NB4 (cell line): Measurements from ENCODE around the gene NLGN3.
A peak's percentile ranks its signal among the peaks of the same experiment; 100 is the strongest.

Source experiments
- DNase-seq: peaks from one replicate; pipeline ENCODE4 v3.0.0; 2010; ENCODE audit warnings: low read depth
- H3K4me3 ChIP-seq: one replicate; pipeline ENCODE4 v1.5.1; 2011; ENCODE audit warnings: mild to moderate bottlenecking, low read depth, low read length, moderate library complexity
- MYC ChIP-seq: IDR thresholded peaks from 2 replicates; pipeline ENCODE4 v1.6.1; 2011; ENCODE audit warnings: low read depth, low read length
- POLR2A ChIP-seq: IDR thresholded peaks from 2 replicates; pipeline ENCODE4 v1.6.1; 2011; ENCODE audit warnings: mild to moderate bottlenecking; ENCODE audit not compliant: insufficient read length; ENCODE audit errors: extremely low read depth
- TF ChIP-seq, protein P1 (sequence below): IDR thresholded peaks from 2 replicates; pipeline ENCODE4 v1.6.1; 2011; ENCODE audit warnings: low read depth, low read length
- TF ChIP-seq, protein P2 (sequence below): IDR thresholded peaks from one replicate; pipeline ENCODE4 v1.5.1; 2012; ENCODE audit warnings: low read depth, low read length

NLGN3 gene

DNA sequence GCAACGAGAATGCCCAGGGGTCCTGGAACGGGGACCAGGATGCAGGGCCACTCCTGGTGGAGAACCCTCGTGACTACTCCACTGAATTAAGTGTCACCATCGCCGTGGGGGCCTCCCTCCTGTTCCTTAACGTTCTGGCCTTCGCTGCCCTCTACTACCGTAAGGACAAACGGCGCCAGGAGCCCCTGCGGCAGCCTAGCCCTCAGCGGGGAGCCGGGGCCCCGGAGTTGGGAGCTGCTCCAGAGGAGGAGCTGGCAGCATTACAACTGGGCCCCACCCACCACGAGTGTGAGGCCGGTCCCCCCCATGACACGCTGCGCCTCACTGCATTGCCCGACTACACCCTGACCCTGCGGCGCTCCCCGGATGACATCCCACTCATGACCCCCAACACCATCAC, 24.9 kb downstream of the NLGN3 start:
- TF ChIP-seq, protein P1, sequence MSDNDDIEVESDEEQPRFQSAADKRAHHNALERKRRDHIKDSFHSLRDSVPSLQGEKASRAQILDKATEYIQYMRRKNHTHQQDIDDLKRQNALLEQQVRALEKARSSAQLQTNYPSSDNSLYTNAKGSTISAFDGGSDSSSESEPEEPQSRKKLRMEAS: no peak
- TF ChIP-seq, protein P2, sequence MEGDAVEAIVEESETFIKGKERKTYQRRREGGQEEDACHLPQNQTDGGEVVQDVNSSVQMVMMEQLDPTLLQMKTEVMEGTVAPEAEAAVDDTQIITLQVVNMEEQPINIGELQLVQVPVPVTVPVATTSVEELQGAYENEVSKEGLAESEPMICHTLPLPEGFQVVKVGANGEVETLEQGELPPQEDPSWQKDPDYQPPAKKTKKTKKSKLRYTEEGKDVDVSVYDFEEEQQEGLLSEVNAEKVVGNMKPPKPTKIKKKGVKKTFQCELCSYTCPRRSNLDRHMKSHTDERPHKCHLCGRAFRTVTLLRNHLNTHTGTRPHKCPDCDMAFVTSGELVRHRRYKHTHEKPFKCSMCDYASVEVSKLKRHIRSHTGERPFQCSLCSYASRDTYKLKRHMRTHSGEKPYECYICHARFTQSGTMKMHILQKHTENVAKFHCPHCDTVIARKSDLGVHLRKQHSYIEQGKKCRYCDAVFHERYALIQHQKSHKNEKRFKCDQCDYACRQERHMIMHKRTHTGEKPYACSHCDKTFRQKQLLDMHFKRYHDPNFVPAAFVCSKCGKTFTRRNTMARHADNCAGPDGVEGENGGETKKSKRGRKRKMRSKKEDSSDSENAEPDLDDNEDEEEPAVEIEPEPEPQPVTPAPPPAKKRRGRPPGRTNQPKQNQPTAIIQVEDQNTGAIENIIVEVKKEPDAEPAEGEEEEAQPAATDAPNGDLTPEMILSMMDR: no peak
- TF ChIP-seq MYC (no peak), POLR2A (no peak)
- no peak overlapping the region for H3K4me3 ChIP-seq
- DNase-seq: no peak

DNA sequence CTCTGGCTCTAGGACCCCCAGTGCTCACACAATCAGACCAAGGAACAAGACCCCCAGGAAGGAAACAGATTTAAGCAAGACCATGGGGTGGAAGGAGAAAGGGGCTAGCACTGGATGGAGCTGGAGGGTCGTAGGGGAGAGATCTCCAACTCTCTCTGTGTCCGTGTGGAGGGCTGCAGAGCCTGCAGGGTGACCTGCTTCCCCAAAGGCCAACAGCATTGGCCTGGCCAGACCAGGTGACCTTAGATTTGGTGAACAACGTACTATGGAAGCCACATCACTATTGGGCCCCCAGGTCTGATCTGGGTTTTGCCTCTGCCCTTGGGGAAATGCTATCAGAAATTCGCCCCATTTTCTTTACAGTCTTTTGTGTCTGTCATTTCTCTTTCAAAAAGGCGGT, 26.0 kb downstream of the NLGN3 start:
- peak; percentile 25 for DNase-seq
- TF ChIP-seq, protein P1: no peak
- TF ChIP-seq POLR2A: no peak
- no peak for TF ChIP-seq MYC
- TF ChIP-seq, protein P2: no peak
- H3K4me3 ChIP-seq: peak overlapping the region; percentile 7

DNA sequence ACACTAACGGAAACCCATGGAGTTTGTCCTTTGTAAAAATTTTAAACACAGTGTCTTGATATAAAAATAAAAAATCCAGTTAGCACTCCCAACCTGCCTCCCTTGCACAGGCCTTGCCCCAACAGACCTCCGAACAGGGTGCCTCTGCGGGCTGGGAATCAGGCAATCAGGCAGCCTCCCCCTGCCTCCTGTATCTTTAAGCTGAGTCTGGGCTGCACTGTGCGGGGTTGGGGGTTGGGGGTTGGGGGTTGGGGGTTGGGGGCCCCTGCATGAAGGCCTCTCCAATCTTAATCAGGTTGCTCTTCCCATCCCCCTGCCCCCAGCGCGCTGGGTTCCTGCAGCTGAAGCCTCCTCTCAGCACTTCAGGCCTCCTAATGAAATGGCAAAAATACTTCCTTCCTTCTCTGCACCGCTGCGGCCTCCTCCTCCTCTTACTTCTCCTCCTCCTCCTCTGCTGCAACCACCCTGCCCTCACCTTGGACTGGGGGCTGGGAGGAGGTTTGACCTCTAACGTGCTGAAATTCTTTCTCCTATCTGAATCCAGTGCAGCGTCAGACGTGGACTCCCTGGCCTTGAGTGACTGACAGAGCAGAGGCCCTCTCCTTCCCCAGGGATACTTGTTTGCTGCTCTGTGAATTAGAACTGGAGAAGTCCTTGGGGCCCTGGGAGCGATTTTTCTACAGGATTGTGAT, 26.6 kb downstream of the NLGN3 start:
- H3K4me3 ChIP-seq: peak overlapping the region; percentile 7
- peak; percentile 91 for DNase-seq
- TF ChIP-seq, protein P1: no peak
- TF ChIP-seq, protein P2: no peak
- TF ChIP-seq POLR2A: no peak
- TF ChIP-seq MYC: no peak

DNA sequence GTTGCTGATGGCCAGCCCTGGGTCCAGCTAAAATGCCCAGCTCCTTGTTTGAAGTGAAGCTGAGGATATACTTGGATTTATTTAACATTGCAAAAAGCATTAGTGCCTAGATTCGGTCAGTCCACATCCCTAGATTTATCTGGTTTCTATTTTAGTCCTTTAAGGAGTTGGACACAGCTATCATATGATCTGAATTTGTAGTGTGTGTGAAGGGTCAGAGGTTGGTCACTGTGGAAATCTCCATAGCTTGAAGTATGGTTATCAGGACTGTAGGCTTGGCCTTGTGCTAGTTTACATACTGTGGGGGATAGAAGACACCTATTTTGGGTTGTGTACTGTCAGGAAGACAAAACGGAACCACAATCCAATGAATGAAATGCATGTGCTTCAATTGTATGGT, 28.8 kb downstream of the NLGN3 start:
- no peak for DNase-seq
- TF ChIP-seq, protein P2: no peak
- TF ChIP-seq, protein P1: no peak
- TF ChIP-seq MYC (no peak), POLR2A (no peak)
- no peak overlapping the region for H3K4me3 ChIP-seq

DNA sequence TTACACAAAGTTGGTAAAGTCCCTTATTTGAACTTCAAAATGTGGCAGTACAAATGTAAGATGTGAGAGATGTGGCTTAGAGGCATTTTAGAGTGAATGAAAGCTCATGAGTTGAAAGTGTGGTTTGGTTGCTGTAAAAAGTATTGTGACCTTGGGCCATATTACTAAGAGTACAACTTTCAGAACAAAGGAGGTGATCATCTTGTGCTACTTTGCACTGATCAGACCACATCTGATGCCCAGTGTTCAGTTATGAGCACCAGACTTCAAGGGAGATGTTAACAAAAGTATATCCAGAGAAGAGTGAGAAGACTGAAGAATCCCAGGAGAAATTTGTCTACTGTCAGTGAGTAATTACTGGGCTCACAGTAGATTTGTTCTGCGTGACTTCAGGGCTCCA, 30.2 kb downstream of the NLGN3 start:
- DNase-seq: no peak
- H3K4me3 ChIP-seq: no peak overlapping the region
- TF ChIP-seq, protein P2: no peak

DNA sequence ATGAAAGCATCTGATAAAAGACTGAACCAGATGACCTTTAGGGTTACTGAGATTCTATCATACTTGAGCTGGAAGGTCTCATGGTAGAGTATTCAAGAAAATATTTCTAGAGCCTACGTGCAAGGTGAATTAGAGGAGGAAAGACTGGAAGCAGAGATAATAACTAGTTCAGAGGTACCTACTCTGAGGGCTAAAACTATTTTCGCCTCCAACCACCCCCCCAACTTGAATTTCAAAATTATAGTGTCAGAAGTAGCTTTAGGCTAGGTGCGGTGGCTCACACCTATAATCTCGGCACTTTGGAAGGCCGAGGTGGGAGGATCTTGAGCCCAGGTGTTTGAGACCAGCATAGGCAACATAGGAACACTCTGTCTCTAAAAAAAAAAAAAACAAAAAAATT, 30.9 kb downstream of the NLGN3 start:
- TF ChIP-seq POLR2A (no peak), MYC (no peak)
- TF ChIP-seq, protein P2: no peak
- TF ChIP-seq, protein P1: no peak
- DNase-seq: no peak
- no peak overlapping the region for H3K4me3 ChIP-seq
